K562 (cell line): ENCODE results near the gene TMEM127. TPM values are rescaled to one million over a fixed set of nuclear protein-coding genes. Genes with fewer than 3 reads are reported as not detected.

Experiments used
- ATAC-seq: fragments of 200-7000 bp; cut with Tn5 transposase; 3 replicates; pipeline ENCODE4 v1.9.1; 2020; ENCODE audit warnings: moderate library complexity
- BruUV-seq: library from RNA; stranded (reverse); fragments of 400-500 nt; replicated peaks from 2 replicates; lab custom pipeline; 2021; lab: Mats Ljungman, UMichigan
- CTCF ChIA-PET: fragments of 300-600 bp; formaldehyde crosslinking; extraction: SDS; loops from one replicate; lab custom pipeline; 2021; ENCODE audit warnings: low intra/inter-chr PET ratio; lab: Yijun Ruan, JAX
- POLR2A ChIA-PET: fragments of 300-600, 350-650 bp; sonication (Branson Sonifier 250); formaldehyde crosslinking; extraction: SDS; loops from one replicate; lab custom pipeline; 2021; ENCODE audit warnings: antibody characterized with exemption, inconsistent platforms; lab: Yijun Ruan, JAX
- DNase-seq, 4 experiments: peaks; one replicate each; pipeline versions ENCODE4 v3.0.0 to v3.0.0-alpha.2; 2011 to 2018; ENCODE audit warnings: low spot score in 3 of 4, mixed read lengths in 3 of 4; ENCODE audit errors: extremely low read depth in 1 of 4
- FAIRE-seq: peaks from 2 replicates; lab custom pipeline; 2011; peaks lifted over from hg19 to GRCh38; lab: Jason Lieb, UNC
- H2AFZ ChIP-seq: 2 replicates; pipeline ENCODE4 v1.6.0; 2011; ENCODE audit warnings: low read depth, low read length, control low read depth, inconsistent platforms
- H3K27ac ChIP-seq: fragments of 200-600 bp; 3 replicates; pipeline ENCODE4 v1.8.0; 2011; ENCODE audit warnings: low read depth, mild to moderate bottlenecking, control low read depth, inconsistent platforms, low read length, moderate library complexity, mixed read lengths; ENCODE audit errors: extremely low read depth
- H3K27me3 ChIP-seq, 2 experiments: fragments of 300-600 bp in 1 of 2; 2 replicates in 1 of 2; 3 replicates in 1 of 2; pipeline versions ENCODE4 v1.6.0 to v1.8.0; 2011; ENCODE audit warnings: inconsistent platforms in 2 of 2, low read length in 2 of 2, mild to moderate bottlenecking in 1 of 2, mixed read lengths in 1 of 2, moderate library complexity in 1 of 2; ENCODE audit not compliant: control insufficient read depth in 2 of 2, insufficient read depth in 2 of 2
- H3K36me3 ChIP-seq: fragments of 300-600 bp; 3 replicates; pipeline ENCODE4 v1.8.0; 2011; ENCODE audit warnings: mild to moderate bottlenecking, low read length, inconsistent platforms; ENCODE audit not compliant: control insufficient read depth, insufficient read depth
- H3K4me1 ChIP-seq, 2 experiments: fragments of 200-600 bp in 1 of 2; replicated peaks in 1 of 2; 2 replicates in 1 of 2; 3 replicates in 1 of 2; pipeline versions ENCODE4 v1.5.1 to v1.8.0; 2011; ENCODE audit warnings: inconsistent platforms in 2 of 2, low read length in 2 of 2, mild to moderate bottlenecking in 1 of 2, mixed read lengths in 1 of 2, moderate library complexity in 1 of 2; ENCODE audit not compliant: control insufficient read depth in 2 of 2, insufficient read depth in 2 of 2
- H3K4me2 ChIP-seq: 2 replicates; pipeline ENCODE4 v1.6.1; 2011; ENCODE audit warnings: low read length, control low read depth, inconsistent platforms, mixed read lengths; ENCODE audit not compliant: insufficient read depth
- H3K4me3 ChIP-seq: fragments of 200-600 bp; sonication (generic), shearing (Covaris generic); 2 replicates; pipeline ENCODE4 v1.5.1; 2016; ENCODE audit warnings: control low read depth, inconsistent platforms
- H3K79me2 ChIP-seq: fragments of 200-600 bp; 3 replicates; pipeline ENCODE4 v1.8.0; 2011; ENCODE audit warnings: low read length, inconsistent platforms; ENCODE audit not compliant: control insufficient read depth, insufficient read depth
- H3K9ac ChIP-seq, 2 experiments: 2 replicates each; pipeline versions ENCODE4 v1.6.0 to v1.6.1; 2011; ENCODE audit warnings: low read depth in 2 of 2, low read length in 2 of 2, control low read depth in 1 of 2, inconsistent platforms in 1 of 2, mild to moderate bottlenecking in 1 of 2, mixed read lengths in 1 of 2; ENCODE audit not compliant: insufficient read depth in 1 of 2
- H3K9me1 ChIP-seq: one replicate; pipeline ENCODE4 v1.6.0; 2011; ENCODE audit warnings: inconsistent platforms, mild to moderate bottlenecking, low read length, moderate library complexity; ENCODE audit not compliant: control insufficient read depth, insufficient read depth
- H3K9me3 ChIP-seq: replicated peaks from 2 replicates; pipeline ENCODE4 v1.5.1; 2011; ENCODE audit warnings: low read depth, low read length, inconsistent platforms; ENCODE audit not compliant: control insufficient read depth, insufficient read depth
- H4K20me1 ChIP-seq: replicated peaks from 2 replicates; pipeline ENCODE4 v1.6.1; 2011; ENCODE audit warnings: low read length, inconsistent platforms, mixed read lengths; ENCODE audit not compliant: control insufficient read depth, insufficient read depth
- MAFK ChIP-seq: IDR thresholded peaks from 2 replicates; pipeline ENCODE4 v1.6.1; 2011; ENCODE audit warnings: low read length, improper control_type of control experiment
- RBM15 ChIP-seq: fragments of 200-400 bp; formaldehyde crosslinking; IDR thresholded peaks from 2 replicates; pipeline ENCODE4 v1.6.1; 2018; ENCODE audit warnings: mild to moderate bottlenecking, low read length, moderate library complexity; ENCODE audit not compliant: insufficient read depth
- ZBED1 ChIP-seq: IDR thresholded peaks from 2 replicates; pipeline ENCODE4 v1.6.1; 2014
- ZNF282 ChIP-seq: sonication (generic); formaldehyde crosslinking; IDR thresholded peaks from 2 replicates; pipeline ENCODE4 v1.8.1; 2023; ENCODE audit warnings: missing genetic modification reagents
- ZNF75A ChIP-seq: fragments of 450-650 bp; formaldehyde crosslinking; IDR thresholded peaks from 2 replicates; pipeline ENCODE4 v1.4.0; 2020; ENCODE audit warnings: mild to moderate bottlenecking
- WGBS: fragments of 100-300 bp; shearing (Covaris generic); methylation state at CpG from one replicate; pipeline ENCODE4 v1.1.6; 2016; ENCODE audit warnings: low coverage, mixed read lengths; ENCODE audit not compliant: insufficient coverage; ENCODE audit errors: missing lambda C conversion rate; 5-methylcytosine and 5-hydroxymethylcytosine counted together
- in situ Hi-C: fragments of 300-500 bp; cut with MboI; formaldehyde crosslinking; loops from 4 replicates; pipeline ENCODE4 v1.15.0; 2018; ENCODE audit warnings: inconsistent platforms, mixed read lengths
- intact Hi-C: fragments of 100-400 bp; cut with micrococcal nuclease; formaldehyde crosslinking; loops from 2 replicates; pipeline ENCODE4 v1.14.2; 2022
- polyA plus RNA-seq, 8 experiments: library from polyadenylated mRNA; depleted of rRNA in 4 of 8; stranded (reverse) in 5 of 8; unstranded in 3 of 8; fragments of >200 nt; fragmentation: Nextera tagmentation in 2 of 8; fragmentation: Illumina TruSeq in 1 of 8; extraction: Ambion mirVana in 2 of 8; extraction: Trizol in 1 of 8; gene quantifications; 2 replicates each; pipeline versions ENCODE4 v1.2.1 to v1.2.3, GENCODE V29; 2011 to 2014; ENCODE audit warnings: inconsistent platforms in 1 of 8, missing spikeins in 1 of 8
- total RNA-seq, 7 experiments: library from RNA; depleted of rRNA in 6 of 7; stranded (reverse); fragments of >200 nt in 6 of 7; fragmentation: Illumina TruSeq in 2 of 7; extraction: Trizol in 2 of 7; gene quantifications; 2 replicates each; pipeline versions ENCODE4 v1.2.1 to v1.2.3, GENCODE V29; 2011 to 2021; ENCODE audit warnings: low replicate concordance in 1 of 7

The TMEM127 gene
- total and polyA plus RNA-seq, 9 of the 15 experiments (the other 6 are each of a cell fraction or from before 2014, with no cell fraction given): 1.7 to 20.0 (median 9.9) TPM

GRCh38 chr2:96291751-96292150 is 26.0 kb upstream of the TMEM127 start:
- intact Hi-C loops (no loop called here), in situ Hi-C loops (no loop called here)
- Histone ChIP-seq H3K27me3 (no peaks in the 10 kb centered on the region), H3K9me3 (no peaks in the 10 kb centered on the region), H3K4me2 (no peak overlapping the region), H3K9me1 (no peaks in the 10 kb centered on the region), H3K4me3 (no peak overlapping the region), H3K9ac (no peak overlapping the region), H3K27ac (no peak overlapping the region), H3K79me2 (no peaks in the 10 kb centered on the region), H4K20me1 (peaks cover 3% of the 10 kb centered on the region; the same call in 1 of the 2 replicates), H2AFZ (no peak overlapping the region), H3K36me3 (peaks cover 98% of the 10 kb centered on the region), H3K4me1 (no peaks in the 10 kb centered on the region)
- no peak for FAIRE-seq
- ChIA-PET CTCF (no interaction called here), POLR2A (interaction anchor here (0.6 to 4.1 kb wide), 3 partner anchors 14 to 42 kb away, joined by 3 to 15 read pairs (median 3); partner anchors contain the start of gene SNRNP200)
- 97% methylated on average over 5 of the region's 5 CpGs for WGBS
- DNase-seq: no peak
- no peak for TF ChIP-seq MAFK
- no peak for TF ChIP-seq ZNF282 (CRISPR knock-in tag)
- ATAC-seq: no peak
- BruUV-seq: no TSS peak

- POLR2A ChIA-PET: interaction anchor here (0.6 to 4.1 kb wide), 3 partner anchors 9 to 19 kb away, joined by 3 to 15 read pairs (median 3); partner anchors contain the start of gene SNRNP200
- intact Hi-C loops: no loop called here
- in situ Hi-C loops: no loop called here
These were observed 21.6 kb upstream of the TMEM127 start for GRCh38 chr2:96287273-96287856.

More at GRCh38 chr2:96287273-96287856, 21.6 kb upstream of the TMEM127 start:
- Histone ChIP-seq H3K4me3 (no peak overlapping the region), H4K20me1 (no peaks in the 10 kb centered on the region), H3K4me1 (no peaks in the 10 kb centered on the region), H3K36me3 (peaks cover 100% of the 10 kb centered on the region), H3K27me3 (no peaks in the 10 kb centered on the region), H3K9ac (no peak overlapping the region), H3K79me2 (no peaks in the 10 kb centered on the region), H3K27ac (no peak overlapping the region), H2AFZ (no peak overlapping the region), H3K9me3 (no peaks in the 10 kb centered on the region), H3K4me2 (no peak overlapping the region), H3K9me1 (no peaks in the 10 kb centered on the region)
- no peak for DNase-seq
- no peak for ATAC-seq
- CTCF ChIA-PET: interaction anchor here (0.6 kb wide), 1 partner anchor 1418 kb away, joined by 5 read pairs; no protein-coding TSS in a partner anchor
- WGBS: 87% methylated on average over 6 of the region's 6 CpGs
- TF ChIP-seq ZNF75A (CRISPR knock-in tag) (no peak), ZBED1 (no peak), RBM15 (no peak)
- no TSS peak for BruUV-seq
- FAIRE-seq: no peak
